Neural progenitor cell (in vitro differentiated cells): ENCODE data around the gene UNC5A.

Source experiments
- CTCF ChIP-seq: fragments of 200-600 bp; sonication (generic); IDR thresholded peaks from 2 replicates; pipeline ENCODE4 v1.5.1; 2017; ENCODE audit warnings: antibody characterized with exemption, mild to moderate bottlenecking
- EZH2 ChIP-seq: fragments of 200-600 bp; sonication (generic); IDR thresholded peaks from 2 replicates; pipeline ENCODE4 v1.6.1; 2017; ENCODE audit warnings: antibody characterized with exemption, mild to moderate bottlenecking, moderate library complexity
- EZH2phosphoT487 ChIP-seq: fragments of 200-600 bp; sonication (generic); IDR thresholded peaks from 2 replicates; pipeline ENCODE4 v1.6.1; 2017; ENCODE audit warnings: antibody characterized with exemption

GRCh38 chr5:176824604-176825003 is 14.2 kb downstream of the UNC5A start:
- TF ChIP-seq CTCF (no peak), EZH2 (no peak), EZH2phosphoT487 (no peak)
